ENCODE data around the gene ZNF592.

GRCh38 chr15:84725001-84725491 lies 23.3 kb upstream of the ZNF592 start:
- TF ChIP-seq CTCF (optimal IDR thresholded peaks at IDR 0.05 in 1 of 3, IDR thresholded peaks at IDR 0.05 in 1 of 3, conservative IDR thresholded peaks at IDR 0.05 in 1 of 3; ENCODE audit: extremely low read depth in 1 of 3, insufficient read depth in 2 of 3, low read length in 3 of 3) (no peak), EZH2 (IDR thresholded peaks at IDR 0.05; ENCODE audit: low read length) (no peak)

Measured in keratinocyte (primary cell).